Measurements from ENCODE around the gene ANKRD52.

ANKRD52 gene

DNA sequence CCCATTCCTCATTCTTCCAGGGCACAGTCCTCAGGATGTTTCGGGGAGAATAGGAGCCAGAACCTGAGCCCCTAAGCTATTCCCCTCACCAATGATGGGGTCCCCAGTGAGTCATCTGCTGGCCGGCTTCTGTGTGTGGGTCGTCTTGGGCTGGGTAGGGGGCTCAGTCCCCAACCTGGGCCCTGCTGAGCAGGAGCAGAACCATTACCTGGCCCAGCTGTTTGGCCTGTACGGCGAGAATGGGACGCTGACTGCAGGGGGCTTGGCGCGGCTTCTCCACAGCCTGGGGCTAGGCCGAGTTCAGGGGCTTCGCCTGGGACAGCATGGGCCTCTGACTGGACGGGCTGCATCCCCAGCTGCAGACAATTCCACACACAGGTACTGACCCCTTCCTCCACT is 27.0 kb downstream of the ANKRD52 start:
- no peak for DNase-seq
- no peaks in the 10 kb centered on the region for H3K9me3 ChIP-seq (ENCODE audit: insufficient read depth, low read length, severe bottlenecking)
- TF ChIP-seq, protein P1, sequence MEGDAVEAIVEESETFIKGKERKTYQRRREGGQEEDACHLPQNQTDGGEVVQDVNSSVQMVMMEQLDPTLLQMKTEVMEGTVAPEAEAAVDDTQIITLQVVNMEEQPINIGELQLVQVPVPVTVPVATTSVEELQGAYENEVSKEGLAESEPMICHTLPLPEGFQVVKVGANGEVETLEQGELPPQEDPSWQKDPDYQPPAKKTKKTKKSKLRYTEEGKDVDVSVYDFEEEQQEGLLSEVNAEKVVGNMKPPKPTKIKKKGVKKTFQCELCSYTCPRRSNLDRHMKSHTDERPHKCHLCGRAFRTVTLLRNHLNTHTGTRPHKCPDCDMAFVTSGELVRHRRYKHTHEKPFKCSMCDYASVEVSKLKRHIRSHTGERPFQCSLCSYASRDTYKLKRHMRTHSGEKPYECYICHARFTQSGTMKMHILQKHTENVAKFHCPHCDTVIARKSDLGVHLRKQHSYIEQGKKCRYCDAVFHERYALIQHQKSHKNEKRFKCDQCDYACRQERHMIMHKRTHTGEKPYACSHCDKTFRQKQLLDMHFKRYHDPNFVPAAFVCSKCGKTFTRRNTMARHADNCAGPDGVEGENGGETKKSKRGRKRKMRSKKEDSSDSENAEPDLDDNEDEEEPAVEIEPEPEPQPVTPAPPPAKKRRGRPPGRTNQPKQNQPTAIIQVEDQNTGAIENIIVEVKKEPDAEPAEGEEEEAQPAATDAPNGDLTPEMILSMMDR (IDR thresholded peaks at IDR 0.05; ENCODE audit: borderline replicate concordance, extremely low read depth, low read length, poor library complexity, severe bottlenecking), result no peak
- TF ChIP-seq EZH2 (IDR thresholded peaks at IDR 0.05; ENCODE audit: borderline replicate concordance, low read depth, low read length, severe bottlenecking), result no peak
- H3K9ac ChIP-seq (ENCODE audit: low read depth, low read length), result no peak overlapping the region
- 0 out of 2 replicates have a peak, but pooled peaks cover under 1% of the 10 kb centered on the region for H3K79me2 ChIP-seq (ENCODE audit: insufficient read depth, low read length)
- H3K4me1 ChIP-seq (ENCODE audit: insufficient read depth, low read length), result peaks cover 2% of the 10 kb centered on the region; the same call in 1 of the 2 replicates
- no peaks in the 10 kb centered on the region for H4K20me1 ChIP-seq (ENCODE audit: insufficient read depth, low read length)
- no peak overlapping the region for H3K4me3 ChIP-seq (ENCODE audit: low read depth in 1 of 2, low read length in 2 of 2)
- peaks cover 10% of the 10 kb centered on the region; the same call in 1 of the 2 replicates for H3K36me3 ChIP-seq (ENCODE audit: insufficient read depth, low read length)
- H3K27ac ChIP-seq (ENCODE audit: low read length), result no peak overlapping the region
- no peak overlapping the region for H2AFZ ChIP-seq (ENCODE audit: low read depth, low read length)
- H3K4me2 ChIP-seq (ENCODE audit: insufficient read depth, low read length), result no peak overlapping the region
- ATAC-seq (ENCODE audit: insufficient read depth, low read depth), result no peak
- H3K27me3 ChIP-seq (ENCODE audit: insufficient read depth, low read length, poor library complexity), result no peaks in the 10 kb centered on the region

GRCh38 chr12:56230432-56231183 is 27.6 kb downstream of the ANKRD52 start:
- Histone ChIP-seq H3K9me3 (ENCODE audit: insufficient read depth, low read length, severe bottlenecking) (no peaks in the 10 kb centered on the region), H4K20me1 (ENCODE audit: insufficient read depth, low read length) (no peaks in the 10 kb centered on the region), H3K4me1 (ENCODE audit: insufficient read depth, low read length) (peaks cover 7% of the 10 kb centered on the region), H3K27me3 (ENCODE audit: insufficient read depth, low read length, poor library complexity) (no peaks in the 10 kb centered on the region), H3K4me2 (ENCODE audit: insufficient read depth, low read length) (no peak overlapping the region), H2AFZ (ENCODE audit: low read depth, low read length) (no peak overlapping the region), H3K4me3 (ENCODE audit: low read depth in 1 of 2, low read length in 2 of 2) (no peak overlapping the region), H3K36me3 (ENCODE audit: insufficient read depth, low read length) (peaks cover 11% of the 10 kb centered on the region), H3K79me2 (ENCODE audit: insufficient read depth, low read length) (peaks cover 4% of the 10 kb centered on the region), H3K27ac (ENCODE audit: low read length) (no peak overlapping the region), H3K9ac (ENCODE audit: low read depth, low read length) (no peak overlapping the region)
- DNase-seq, result no peak
- ATAC-seq (ENCODE audit: insufficient read depth, low read depth), result no peak
- no peak for TF ChIP-seq EZH2 (IDR thresholded peaks at IDR 0.05; ENCODE audit: borderline replicate concordance, low read depth, low read length, severe bottlenecking)
- TF ChIP-seq, protein P1 (IDR thresholded peaks at IDR 0.05; ENCODE audit: borderline replicate concordance, extremely low read depth, low read length, poor library complexity, severe bottlenecking), result no peak

- ATAC-seq (ENCODE audit: insufficient read depth, low read depth) (no peak), DNase-seq (no peak)
- H4K20me1 ChIP-seq (ENCODE audit: insufficient read depth, low read length), result no peaks in the 10 kb centered on the region
- H3K4me2 ChIP-seq (ENCODE audit: insufficient read depth, low read length), result no peak within 1 kb of the TSS
- H3K27ac ChIP-seq (ENCODE audit: low read length), result no peak within 1 kb of the TSS
- H3K27me3 ChIP-seq (ENCODE audit: insufficient read depth, low read length, poor library complexity), result no peaks in the 10 kb centered on the region
- no peaks in the 10 kb centered on the region for H3K9me3 ChIP-seq (ENCODE audit: insufficient read depth, low read length, severe bottlenecking)
- H3K36me3 ChIP-seq (ENCODE audit: insufficient read depth, low read length), result peaks cover 17% of the 10 kb centered on the region
- H3K79me2 ChIP-seq (ENCODE audit: insufficient read depth, low read length), result peaks cover 11% of the 10 kb centered on the region
- no peak within 1 kb of the TSS for H3K9ac ChIP-seq (ENCODE audit: low read depth, low read length)
- TF ChIP-seq, protein P1 (IDR thresholded peaks at IDR 0.05; ENCODE audit: borderline replicate concordance, extremely low read depth, low read length, poor library complexity, severe bottlenecking), result no peak
- TF ChIP-seq EZH2 (IDR thresholded peaks at IDR 0.05; ENCODE audit: borderline replicate concordance, low read depth, low read length, severe bottlenecking), result no peak
- no peak within 1 kb of the TSS for H2AFZ ChIP-seq (ENCODE audit: low read depth, low read length)
- no peak within 1 kb of the TSS for H3K4me3 ChIP-seq (ENCODE audit: low read depth in 1 of 2, low read length in 2 of 2)
- H3K4me1 ChIP-seq (ENCODE audit: insufficient read depth, low read length), result peaks cover 14% of the 10 kb centered on the region
These were observed 28.2 kb downstream of the ANKRD52 start, which contains the start of gene SLC39A5 for GRCh38 chr12:56229916-56230431. Gene SLC39A5 (plus strand): TSS chr12:56230051. CDS start chr12:56231275, 1,224 bp downstream.

Measured in DND-41 (cell line).